ENCODE data around the gene NCAN. TPM values are rescaled to one million over a fixed set of nuclear protein-coding genes. Genes with fewer than 3 reads are reported as not detected.
A peak's percentile ranks its signal among the peaks of the same experiment; 100 is the strongest.

The NCAN gene
- total RNA-seq, 1 experiment from 2014 or later = not detected

GRCh38 chr19:19192078-19192882 is 19.5 kb upstream of the NCAN start, which contains the start of the genes BORCS8 and RFXANK:
Gene BORCS8, minus strand, starts transcription at chr19:19192152. Its CDS starts 35 bp downstream, at chr19:19192117.
Gene RFXANK, plus strand, starts transcription at chr19:19192258. Its CDS starts 1,689 bp downstream, at chr19:19193947.
- in situ Hi-C loops (cut with HindIII; ENCODE audit: low pct_unique_long_range_greater_than_20kb, low sequenced_read_pairs) = no loop called here
- peak; percentile 100 for DNase-seq (ENCODE audit: low read depth)

- in situ Hi-C loops (cut with HindIII; ENCODE audit: low pct_unique_long_range_greater_than_20kb, low sequenced_read_pairs) = no loop called here
- DNase-seq (ENCODE audit: low read depth) = peak; percentile 14
Measured at GRCh38 chr19:19192910-19193423, 18.8 kb upstream of the NCAN start.

GRCh38 chr19:19193926-19194325 is 17.8 kb upstream of the NCAN start:
- in situ Hi-C loops (cut with HindIII; ENCODE audit: low pct_unique_long_range_greater_than_20kb, low sequenced_read_pairs) = no loop called here
- DNase-seq (ENCODE audit: low read depth) = no peak

GRCh38 chr19:19201697-19202630 is 9.8 kb upstream of the NCAN start:
- no peak for DNase-seq (ENCODE audit: low read depth)
- in situ Hi-C loops (cut with HindIII; ENCODE audit: low pct_unique_long_range_greater_than_20kb, low sequenced_read_pairs) = no loop called here

GRCh38 chr19:19202707-19203011 is 9.1 kb upstream of the NCAN start:
- no peak for DNase-seq (ENCODE audit: low read depth)
- in situ Hi-C loops (cut with HindIII; ENCODE audit: low pct_unique_long_range_greater_than_20kb, low sequenced_read_pairs) = no loop called here

- DNase-seq (ENCODE audit: low read depth) = peak; percentile 86
- in situ Hi-C loops (cut with HindIII; ENCODE audit: low pct_unique_long_range_greater_than_20kb, low sequenced_read_pairs) = no loop called here
Measured at GRCh38 chr19:19203012-19203856, 8.5 kb upstream of the NCAN start, which contains the start of gene NR2C2AP. Gene NR2C2AP, minus strand, starts transcription at chr19:19203414. Its CDS starts 354 bp downstream, at chr19:19203060.

- no peak for DNase-seq (ENCODE audit: low read depth)
- in situ Hi-C loops (cut with HindIII; ENCODE audit: low pct_unique_long_range_greater_than_20kb, low sequenced_read_pairs) = no loop called here
Measured at GRCh38 chr19:19204181-19204580, 7.6 kb upstream of the NCAN start.

- in situ Hi-C loops (cut with HindIII; ENCODE audit: low pct_unique_long_range_greater_than_20kb, low sequenced_read_pairs) = no loop called here
- no peak for DNase-seq (ENCODE audit: low read depth)
Measured at GRCh38 chr19:19205416-19206410, 6.0 kb upstream of the NCAN start.

- no peak for DNase-seq (ENCODE audit: low read depth)
- in situ Hi-C loops (cut with HindIII; ENCODE audit: low pct_unique_long_range_greater_than_20kb, low sequenced_read_pairs) = no loop called here
Measured at GRCh38 chr19:19206938-19207337, 4.8 kb upstream of the NCAN start.

GRCh38 chr19:19207637-19208572 is 3.9 kb upstream of the NCAN start:
- DNase-seq (ENCODE audit: low read depth) = no peak
- in situ Hi-C loops (cut with HindIII; ENCODE audit: low pct_unique_long_range_greater_than_20kb, low sequenced_read_pairs) = no loop called here

GRCh38 chr19:19209372-19209771 is 2.4 kb upstream of the NCAN start:
- no peak for DNase-seq (ENCODE audit: low read depth)
- in situ Hi-C loops (cut with HindIII; ENCODE audit: low pct_unique_long_range_greater_than_20kb, low sequenced_read_pairs) = no loop called here

- no peak for DNase-seq (ENCODE audit: low read depth)
- in situ Hi-C loops (cut with HindIII; ENCODE audit: low pct_unique_long_range_greater_than_20kb, low sequenced_read_pairs) = no loop called here
Measured at GRCh38 chr19:19212916-19213315, 1.2 kb downstream of the NCAN start.

- no peak for DNase-seq (ENCODE audit: low read depth)
- in situ Hi-C loops (cut with HindIII; ENCODE audit: low pct_unique_long_range_greater_than_20kb, low sequenced_read_pairs) = no loop called here
Measured at GRCh38 chr19:19213426-19214158, 1.8 kb downstream of the NCAN start.

- in situ Hi-C loops (cut with HindIII; ENCODE audit: low pct_unique_long_range_greater_than_20kb, low sequenced_read_pairs) = no loop called here
- DNase-seq (ENCODE audit: low read depth) = no peak
Measured at GRCh38 chr19:19214159-19214490, 2.4 kb downstream of the NCAN start.

- in situ Hi-C loops (cut with HindIII; ENCODE audit: low pct_unique_long_range_greater_than_20kb, low sequenced_read_pairs) = no loop called here
Measured at GRCh38 chr19:19214892-19215291, 3.1 kb downstream of the NCAN start.

More at GRCh38 chr19:19214892-19215291, 3.1 kb downstream of the NCAN start:
- peak; percentile 59 for DNase-seq (ENCODE audit: low read depth)
